Loucy (cell line): ENCODE data around the gene ZG16.

ENCODE experiments used
- H2AFZ ChIP-seq: fragments of 200-600 bp; sonication (generic); 2 replicates; pipeline ENCODE4 v1.6.0; 2016; ENCODE audit warnings: antibody characterized with exemption, mild to moderate bottlenecking, low read length, moderate library complexity
- H3F3A ChIP-seq: fragments of 200-600 bp; 2 replicates; pipeline ENCODE4 v1.6.0; 2016; ENCODE audit warnings: antibody characterized with exemption, low read depth, mild to moderate bottlenecking
- H3K27me3 ChIP-seq: fragments of 200-600 bp; sonication (generic); 2 replicates; pipeline ENCODE4 v1.6.1; 2014; ENCODE audit warnings: low read length, mild to moderate bottlenecking; ENCODE audit not compliant: insufficient read depth, poor library complexity, severe bottlenecking
- H3K36me3 ChIP-seq: fragments of 200-600 bp; sonication (generic); 2 replicates; pipeline ENCODE4 v1.6.1; 2016; ENCODE audit warnings: low read length; ENCODE audit not compliant: insufficient read depth
- H3K4me1 ChIP-seq: fragments of 200-600 bp; sonication (generic); 2 replicates; pipeline ENCODE4 v1.5.1; 2014; ENCODE audit warnings: low read length, mild to moderate bottlenecking; ENCODE audit not compliant: insufficient read depth, poor library complexity, severe bottlenecking
- H3K4me2 ChIP-seq: fragments of 200-600 bp; sonication (generic); 2 replicates; pipeline ENCODE4 v1.6.0; 2014; ENCODE audit warnings: antibody characterized with exemption, low read length, low read depth, mild to moderate bottlenecking; ENCODE audit not compliant: poor library complexity, severe bottlenecking
- H3K4me3 ChIP-seq: fragments of 200-600 bp; sonication (generic); 2 replicates; pipeline ENCODE4 v1.5.1; 2014; ENCODE audit warnings: low read length, mild to moderate bottlenecking, mixed read lengths; ENCODE audit not compliant: poor library complexity, severe bottlenecking
- H3K79me2 ChIP-seq: fragments of 200-600 bp; sonication (generic); 2 replicates; pipeline ENCODE4 v1.6.1; 2014; ENCODE audit warnings: low read length; ENCODE audit not compliant: insufficient read depth
- H3K9ac ChIP-seq: fragments of 200-600 bp; sonication (generic); 2 replicates; pipeline ENCODE4 v1.6.0; 2014; ENCODE audit warnings: mild to moderate bottlenecking, low read depth, low read length, moderate library complexity; ENCODE audit not compliant: poor library complexity, severe bottlenecking
- H3K9me2 ChIP-seq: fragments of 200-600 bp; sonication (generic); replicated peaks from 2 replicates; pipeline ENCODE4 v1.6.1; 2016; ENCODE audit warnings: low read depth, low read length, mixed read lengths
- H3K9me3 ChIP-seq: fragments of 200-600 bp; sonication (generic); 2 replicates; pipeline ENCODE4 v1.6.1; 2014; ENCODE audit warnings: mild to moderate bottlenecking, antibody characterized with exemption, low read length, low read depth; ENCODE audit not compliant: insufficient read depth
- H4K20me1 ChIP-seq: fragments of 200-600 bp; sonication (generic); 2 replicates; pipeline ENCODE4 v1.6.0; 2014; ENCODE audit warnings: antibody characterized with exemption, low read length, mild to moderate bottlenecking; ENCODE audit not compliant: insufficient read depth, poor library complexity, severe bottlenecking
- EZH2phosphoT487 ChIP-seq: fragments of 200-600 bp; IDR thresholded peaks from 2 replicates; pipeline ENCODE4 v1.6.1; 2018; ENCODE audit warnings: antibody characterized with exemption, mild to moderate bottlenecking, moderate library complexity, borderline replicate concordance
- TF ChIP-seq, protein P1 (sequence below): fragments of 200-600 bp; sonication (generic); conservative IDR thresholded peaks from 2 replicates; pipeline ENCODE4 v1.5.1; 2014; ENCODE audit warnings: mild to moderate bottlenecking, antibody characterized with exemption, low read length

Gene ZG16

DNA sequence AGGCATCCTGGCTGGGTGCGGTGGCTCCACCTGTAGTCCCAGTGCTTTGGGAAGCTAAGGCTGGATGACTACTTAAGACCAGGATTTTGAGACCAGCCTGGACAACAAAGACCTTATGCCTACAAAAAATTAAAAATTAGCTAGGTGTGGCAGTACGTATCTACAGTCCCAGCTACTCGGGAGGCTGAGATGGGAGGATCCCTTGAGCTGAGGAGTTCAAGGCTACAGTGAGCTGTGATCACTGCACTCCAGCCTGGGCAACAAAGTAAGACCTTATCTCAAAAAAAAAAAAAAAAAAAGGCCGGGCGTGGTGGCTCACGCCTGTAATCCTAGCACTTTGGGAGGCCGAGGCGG is 48.3 kb downstream of the ZG16 start:
- H3K4me1 ChIP-seq, result peaks cover 5% of the 10 kb centered on the region
- H3K79me2 ChIP-seq, result no peaks in the 10 kb centered on the region
- no peak overlapping the region for H3K9ac ChIP-seq
- no peaks in the 10 kb centered on the region for H3K9me3 ChIP-seq
- H3K9me2 ChIP-seq, result no peaks in the 10 kb centered on the region
- no peaks in the 10 kb centered on the region for H3K36me3 ChIP-seq
- no peak overlapping the region for H3K4me3 ChIP-seq
- no peaks in the 10 kb centered on the region for H3F3A ChIP-seq
- no peaks in the 10 kb centered on the region for H3K27me3 ChIP-seq
- H4K20me1 ChIP-seq, result no peaks in the 10 kb centered on the region
- H3K4me2 ChIP-seq, result no peak overlapping the region
- H2AFZ ChIP-seq, result no peak overlapping the region
- no peak for TF ChIP-seq EZH2phosphoT487
- TF ChIP-seq, protein P1, sequence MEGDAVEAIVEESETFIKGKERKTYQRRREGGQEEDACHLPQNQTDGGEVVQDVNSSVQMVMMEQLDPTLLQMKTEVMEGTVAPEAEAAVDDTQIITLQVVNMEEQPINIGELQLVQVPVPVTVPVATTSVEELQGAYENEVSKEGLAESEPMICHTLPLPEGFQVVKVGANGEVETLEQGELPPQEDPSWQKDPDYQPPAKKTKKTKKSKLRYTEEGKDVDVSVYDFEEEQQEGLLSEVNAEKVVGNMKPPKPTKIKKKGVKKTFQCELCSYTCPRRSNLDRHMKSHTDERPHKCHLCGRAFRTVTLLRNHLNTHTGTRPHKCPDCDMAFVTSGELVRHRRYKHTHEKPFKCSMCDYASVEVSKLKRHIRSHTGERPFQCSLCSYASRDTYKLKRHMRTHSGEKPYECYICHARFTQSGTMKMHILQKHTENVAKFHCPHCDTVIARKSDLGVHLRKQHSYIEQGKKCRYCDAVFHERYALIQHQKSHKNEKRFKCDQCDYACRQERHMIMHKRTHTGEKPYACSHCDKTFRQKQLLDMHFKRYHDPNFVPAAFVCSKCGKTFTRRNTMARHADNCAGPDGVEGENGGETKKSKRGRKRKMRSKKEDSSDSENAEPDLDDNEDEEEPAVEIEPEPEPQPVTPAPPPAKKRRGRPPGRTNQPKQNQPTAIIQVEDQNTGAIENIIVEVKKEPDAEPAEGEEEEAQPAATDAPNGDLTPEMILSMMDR, result no peak

DNA sequence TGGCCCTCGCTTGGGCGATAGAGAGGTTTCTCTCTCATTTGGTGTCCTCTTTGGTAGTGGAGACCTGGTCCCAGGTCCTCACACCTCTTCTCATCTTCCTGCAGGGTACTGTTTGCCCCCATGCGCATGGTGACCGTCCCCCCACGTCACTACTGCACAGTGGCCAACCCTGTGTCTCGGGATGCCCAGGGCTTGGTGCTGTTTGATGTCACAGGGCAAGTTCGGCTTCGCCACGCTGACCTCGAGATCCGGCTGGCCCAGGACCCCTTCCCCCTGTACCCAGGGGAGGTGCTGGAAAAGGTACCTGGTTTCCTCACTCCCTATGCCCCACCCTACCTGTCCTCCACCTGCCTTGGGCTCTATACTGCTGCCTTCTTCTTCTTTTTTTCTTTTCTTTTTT is 52.7 kb downstream of the ZG16 start:
- Histone ChIP-seq H3K27me3 (no peaks in the 10 kb centered on the region), H4K20me1 (no peaks in the 10 kb centered on the region), H3K4me3 (no peak overlapping the region), H2AFZ (no peak overlapping the region), H3K4me2 (no peak overlapping the region), H3F3A (no peaks in the 10 kb centered on the region), H3K9me2 (no peaks in the 10 kb centered on the region), H3K9me3 (no peaks in the 10 kb centered on the region), H3K36me3 (no peaks in the 10 kb centered on the region), H3K4me1 (no peaks in the 10 kb centered on the region), H3K79me2 (no peaks in the 10 kb centered on the region), H3K9ac (no peak overlapping the region)
- TF ChIP-seq EZH2phosphoT487, result no peak
- TF ChIP-seq, protein P1, result no peak

DNA sequence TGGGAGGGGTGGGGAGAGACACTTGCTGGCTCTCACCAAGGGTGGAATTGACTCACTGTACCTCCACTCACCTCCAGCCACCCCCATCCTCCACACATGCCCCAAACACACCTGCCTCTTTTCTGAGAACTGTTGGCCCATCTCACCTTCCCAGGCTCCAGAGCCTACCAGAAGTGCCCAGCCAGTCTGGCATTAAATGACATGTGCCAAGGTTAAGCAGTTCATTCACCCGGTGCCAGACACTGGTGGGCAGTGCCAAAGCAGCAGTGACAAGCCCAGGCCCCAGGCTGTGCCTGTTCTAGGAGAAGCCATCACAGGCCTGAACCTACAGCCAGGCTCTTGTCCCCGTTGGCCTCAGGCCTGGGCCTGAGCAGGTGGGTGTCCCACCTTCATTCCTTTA is 53.4 kb downstream of the ZG16 start:
- Histone ChIP-seq H3F3A (no peaks in the 10 kb centered on the region), H3K27me3 (no peaks in the 10 kb centered on the region)

More for the DNA sequence above, 53.4 kb downstream of the ZG16 start:
- Histone ChIP-seq H4K20me1 (no peaks in the 10 kb centered on the region), H3K36me3 (no peaks in the 10 kb centered on the region), H3K79me2 (no peaks in the 10 kb centered on the region), H3K9me2 (no peaks in the 10 kb centered on the region), H3K4me3 (no peak overlapping the region), H3K9me3 (no peaks in the 10 kb centered on the region), H3K4me2 (no peak overlapping the region), H2AFZ (no peak overlapping the region), H3K4me1 (no peaks in the 10 kb centered on the region), H3K9ac (no peak overlapping the region)
- no peak for TF ChIP-seq EZH2phosphoT487
- TF ChIP-seq, protein P1, result no peak
